ENCODE measurements around the gene NRAP. TPM values are rescaled to one million over a fixed set of nuclear protein-coding genes. Genes with fewer than 3 reads are reported as not detected.

Gene NRAP
- total RNA-seq (1,000 to 10,000 TPM; 1,429 to 2,239 (median 2,182) TPM), polyA plus RNA-seq (100 to 1,000 TPM in 2 of 3 donors, 10 to 100 TPM in 1; 41.4 to 503 (median 320) TPM)
- long read RNA-seq, donor 1, full-length matches to known transcripts = 41 of 945 reads
- long read RNA-seq, donor 1, partial matches to known transcripts = 854 of 945 reads
- long read RNA-seq, donor 1, other reads (novel, unspliced or antisense) = 50 of 945 reads
- long read RNA-seq, donor 2, full-length matches to known transcripts = 143 of 1,452 reads
- long read RNA-seq, donor 2, partial matches to known transcripts = 1,179 of 1,452 reads
- long read RNA-seq, donor 2, other reads (novel, unspliced or antisense) = 130 of 1,452 reads

DNA sequence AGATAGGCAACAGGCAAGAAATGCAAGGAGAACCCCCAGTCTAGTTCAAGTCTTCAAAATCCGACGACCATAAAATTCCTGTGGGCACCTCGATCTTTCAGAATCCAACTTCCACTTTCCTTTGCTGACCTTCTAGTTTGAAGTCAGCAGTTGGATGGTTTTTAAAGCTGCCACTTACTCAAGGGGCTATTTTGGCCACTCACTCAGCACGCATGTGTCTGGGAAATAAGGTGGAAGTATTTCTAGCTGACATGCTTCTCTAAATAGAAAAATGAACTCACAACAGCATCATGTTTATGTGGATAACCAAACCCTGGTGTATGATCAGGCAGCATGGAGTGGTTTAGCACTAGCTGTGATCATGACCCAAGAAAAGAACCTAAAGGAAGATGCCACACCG, at the start of gene NRAP:
TSS of gene NRAP (minus strand) at position 134 of the 400 bp plus-strand sequence. CDS start 159 bp downstream, outside the sequence.
- Histone ChIP-seq H3K27ac (peak within 1 kb of the TSS; percentile 98), H3K4me1 (peaks cover 35% of the 10 kb centered on the region), H3K4me3 (peak within 1 kb of the TSS; percentile 63), H3K9me3 (no peaks in the 10 kb centered on the region), H3K36me3 (ENCODE audit: insufficient read depth in 1 of 2, low read depth in 1 of 2) (peaks cover 0 to 20% of the 10 kb centered on the region in 2 donors), H3K27me3 (ENCODE audit: insufficient read depth in 3 of 3, low read length in 2 of 3) (no peaks in the 10 kb centered on the region)
- TF ChIP-seq, protein P1, sequence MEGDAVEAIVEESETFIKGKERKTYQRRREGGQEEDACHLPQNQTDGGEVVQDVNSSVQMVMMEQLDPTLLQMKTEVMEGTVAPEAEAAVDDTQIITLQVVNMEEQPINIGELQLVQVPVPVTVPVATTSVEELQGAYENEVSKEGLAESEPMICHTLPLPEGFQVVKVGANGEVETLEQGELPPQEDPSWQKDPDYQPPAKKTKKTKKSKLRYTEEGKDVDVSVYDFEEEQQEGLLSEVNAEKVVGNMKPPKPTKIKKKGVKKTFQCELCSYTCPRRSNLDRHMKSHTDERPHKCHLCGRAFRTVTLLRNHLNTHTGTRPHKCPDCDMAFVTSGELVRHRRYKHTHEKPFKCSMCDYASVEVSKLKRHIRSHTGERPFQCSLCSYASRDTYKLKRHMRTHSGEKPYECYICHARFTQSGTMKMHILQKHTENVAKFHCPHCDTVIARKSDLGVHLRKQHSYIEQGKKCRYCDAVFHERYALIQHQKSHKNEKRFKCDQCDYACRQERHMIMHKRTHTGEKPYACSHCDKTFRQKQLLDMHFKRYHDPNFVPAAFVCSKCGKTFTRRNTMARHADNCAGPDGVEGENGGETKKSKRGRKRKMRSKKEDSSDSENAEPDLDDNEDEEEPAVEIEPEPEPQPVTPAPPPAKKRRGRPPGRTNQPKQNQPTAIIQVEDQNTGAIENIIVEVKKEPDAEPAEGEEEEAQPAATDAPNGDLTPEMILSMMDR (IDR thresholded peaks at IDR 0.05) = no peak
- DNase-seq (no peak), ATAC-seq (peak; percentile 66 to 81 (median 77))
- intact Hi-C loops (cut with DNase I) = no loop called here
- 27 to 37% (median 27%) methylated on average over 5 of the region's 5 CpGs for WGBS, 3 donors

DNA sequence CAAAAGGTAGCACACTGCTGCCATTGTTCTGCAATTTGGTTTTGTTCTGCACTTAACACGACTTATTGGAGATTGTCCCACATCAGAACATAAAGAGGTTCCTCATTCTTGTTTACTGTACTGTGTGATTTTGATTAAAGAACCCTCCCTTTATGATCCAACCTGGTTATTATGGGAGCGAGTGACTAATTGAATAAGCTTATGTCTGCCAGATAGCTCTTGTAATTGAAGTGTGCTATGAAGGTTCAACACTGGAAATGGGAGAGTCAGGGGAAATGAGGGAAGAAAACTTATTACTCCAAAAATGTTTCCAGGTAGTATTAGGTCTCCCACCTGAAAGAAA, 49.8 kb upstream of the NRAP start:
- ATAC-seq (no peak), DNase-seq (no peak)
- WGBS, 3 donors = 73 to 85% (median 83%) methylated on average over 2 of the region's 2 CpGs
- Histone ChIP-seq H3K36me3 (ENCODE audit: insufficient read depth in 1 of 2, low read depth in 1 of 2) (peaks cover 0 to 15% of the 10 kb centered on the region in 2 donors), H3K27me3 (ENCODE audit: insufficient read depth in 3 of 3, low read length in 2 of 3) (no peaks in the 10 kb centered on the region), H3K4me1 (no peaks in the 10 kb centered on the region), H3K4me3 (no peak overlapping the region), H3K9me3 (no peaks in the 10 kb centered on the region), H3K27ac (no peak overlapping the region)
- TF ChIP-seq, protein P1 (IDR thresholded peaks at IDR 0.05) = no peak
- intact Hi-C loops (cut with DNase I) = no loop called here

DNA sequence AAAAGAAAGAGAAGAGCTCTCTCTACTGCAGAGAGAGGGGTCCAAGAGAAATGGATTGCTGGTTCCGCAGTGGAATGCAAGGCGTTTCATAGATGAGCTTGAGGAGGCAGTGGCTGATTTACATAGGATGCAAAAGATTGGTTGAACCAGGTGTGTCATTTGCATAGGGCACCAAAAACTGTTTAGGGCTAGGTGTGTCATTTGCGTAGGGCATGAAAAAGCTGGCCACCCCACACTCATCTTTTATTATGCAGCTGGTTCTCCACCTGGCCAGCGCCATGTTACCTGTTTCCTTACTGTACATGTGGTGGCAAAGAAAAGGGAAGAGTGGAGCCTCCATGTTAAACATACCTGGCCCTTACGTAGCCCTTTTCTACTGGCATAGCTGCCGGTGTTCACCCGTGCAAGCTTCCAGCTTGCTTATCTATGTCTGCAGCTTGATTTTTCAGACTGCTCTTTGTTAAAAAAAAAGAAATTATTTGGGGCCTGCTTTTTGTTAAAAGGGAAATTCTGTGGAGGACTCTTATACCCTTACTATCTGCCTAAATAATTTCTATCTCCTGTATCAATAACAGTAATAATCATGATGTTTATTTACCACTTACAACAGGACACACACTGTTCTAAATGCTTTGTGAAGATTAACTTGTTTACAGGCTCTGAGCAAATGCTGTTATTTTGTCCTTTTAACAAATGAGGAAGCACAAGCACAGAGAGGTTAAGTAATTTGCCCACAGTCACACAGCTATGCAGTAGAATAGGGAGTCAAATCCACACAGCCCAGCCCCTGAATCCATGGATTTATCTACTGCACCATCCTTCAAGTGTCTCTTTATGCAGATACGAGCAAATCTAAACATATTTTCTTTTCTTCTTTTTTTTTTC, 49.2 kb upstream of the NRAP start:
- Histone ChIP-seq H3K36me3 (ENCODE audit: insufficient read depth in 1 of 2, low read depth in 1 of 2) (peaks cover 0 to 15% of the 10 kb centered on the region in 2 donors), H3K27me3 (ENCODE audit: insufficient read depth in 3 of 3, low read length in 2 of 3) (no peaks in the 10 kb centered on the region), H3K27ac (no peak overlapping the region), H3K9me3 (no peaks in the 10 kb centered on the region), H3K4me3 (no peak overlapping the region), H3K4me1 (no peaks in the 10 kb centered on the region)
- DNase-seq (no peak), ATAC-seq (no peak)
- WGBS, 3 donors = 88 to 91% (median 88%) methylated on average over 8 of the region's 8 CpGs
- TF ChIP-seq, protein P1 (IDR thresholded peaks at IDR 0.05) = no peak
- intact Hi-C loops (cut with DNase I) = no loop called here

DNA sequence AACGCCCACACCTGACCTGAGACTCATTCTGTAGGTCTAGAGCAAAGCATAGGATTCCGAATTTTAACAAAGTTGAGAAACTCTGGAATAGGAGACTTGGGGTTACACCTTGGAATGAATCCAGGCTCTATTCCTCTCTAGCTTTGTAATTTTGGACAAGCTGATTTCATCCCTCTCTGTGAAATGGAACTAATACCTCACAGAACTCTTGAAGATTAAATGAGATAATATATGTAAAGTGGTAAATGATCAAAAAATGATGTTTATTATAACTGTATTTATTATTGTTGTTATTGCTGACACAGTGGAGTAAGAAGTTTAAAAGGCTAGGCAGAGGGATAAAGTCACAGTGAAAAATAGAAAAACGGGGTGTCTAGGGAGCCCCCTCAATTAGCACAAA, 48.2 kb upstream of the NRAP start:
- no peak for DNase-seq
- H3K27me3 ChIP-seq (ENCODE audit: insufficient read depth in 3 of 3, low read length in 2 of 3) = no peaks in the 10 kb centered on the region
- TF ChIP-seq, protein P1 (IDR thresholded peaks at IDR 0.05) = no peak
- no peak overlapping the region for H3K4me3 ChIP-seq
- H3K9me3 ChIP-seq = no peaks in the 10 kb centered on the region
- intact Hi-C loops (cut with DNase I) = no loop called here
- ATAC-seq = no peak
- H3K4me1 ChIP-seq = no peaks in the 10 kb centered on the region
- 92 to 94% (median 92%) methylated on average over 3 of the region's 3 CpGs for WGBS, 3 donors
- H3K36me3 ChIP-seq (ENCODE audit: insufficient read depth in 1 of 2, low read depth in 1 of 2) = peaks cover 0 to 7% of the 10 kb centered on the region in 2 donors
- no peak overlapping the region for H3K27ac ChIP-seq
